ENCODE measurements around the gene SASH1. TPM values are rescaled to one million over a fixed set of nuclear protein-coding genes. Genes with fewer than 3 reads are reported as not detected.
A peak's percentile ranks its signal among the peaks of the same experiment; 100 is the strongest.

SASH1 gene
- total RNA-seq, 1 experiment from 2014 or later = 33.2 TPM

DNA sequence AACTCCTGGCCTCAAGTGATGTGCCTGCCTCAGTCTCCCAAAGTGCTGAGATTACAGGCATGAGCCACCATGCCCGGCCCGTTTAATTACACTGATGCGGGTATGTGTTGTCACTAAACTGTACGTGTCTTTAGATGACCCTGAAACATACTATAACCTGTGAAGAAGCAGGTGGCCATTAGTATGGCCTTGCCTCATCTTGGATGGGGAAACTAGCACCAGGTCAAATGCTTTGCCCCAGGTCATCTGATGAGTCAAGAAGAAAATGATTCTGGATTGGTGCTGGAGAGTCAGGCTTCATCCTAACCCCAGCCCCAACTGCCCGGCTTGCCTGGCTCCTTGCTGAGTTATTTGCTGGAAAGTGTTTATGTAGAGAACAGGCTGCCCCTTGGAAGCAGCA, 2.9 kb upstream of the SASH1 start:
- no peak overlapping the region for H3K14ac ChIP-seq (ENCODE audit: insufficient read depth, low read length)
- H3K4me1 ChIP-seq (ENCODE audit: insufficient read depth, low read length) = no peaks in the 10 kb centered on the region
- no peak overlapping the region for H3K27ac Mint-ChIP-seq
- no peak for TF ChIP-seq CTCF (conservative IDR thresholded peaks at IDR 0.05)
- H4K91ac ChIP-seq (ENCODE audit: insufficient read length, low read depth, low read length) = no peak overlapping the region
- H2BK12ac ChIP-seq (ENCODE audit: insufficient read length, low read depth, low read length) = peak overlapping the region; percentile 50
- no peaks in the 10 kb centered on the region for H3K36me3 Mint-ChIP-seq (ENCODE audit: insufficient read depth in 1 of 3, low read depth in 3 of 3)
- no peaks in the 10 kb centered on the region for H3K9me3 ChIP-seq (ENCODE audit: control insufficient read depth, low read depth, low read length)
- no peak overlapping the region for H3K4ac ChIP-seq (ENCODE audit: low read depth, low read length)
- H3K9me3 Mint-ChIP-seq = no peaks in the 10 kb centered on the region; a peak in 1 of 5 replicates
- H3K4me1 Mint-ChIP-seq = peaks cover 26 to 38% of the 10 kb centered on the region in 2 experiments
- H4K8ac ChIP-seq (replicated peaks; ENCODE audit: insufficient read length, low read depth, low read length) = no peak overlapping the region
- H4K5ac ChIP-seq (ENCODE audit: insufficient read length, low read depth, low read length) = no peak overlapping the region
- H3K23me2 ChIP-seq (ENCODE audit: insufficient read length, low read depth, low read length, poor library complexity, severe bottlenecking) = peaks cover 9% of the 10 kb centered on the region
- H3K27me3 ChIP-seq (ENCODE audit: insufficient read depth, low read length) = no peaks in the 10 kb centered on the region
- H2BK15ac ChIP-seq (ENCODE audit: low read depth, low read length) = no peak overlapping the region
- no peak overlapping the region for H2BK120ac ChIP-seq (ENCODE audit: low read depth, low read length, poor library complexity, severe bottlenecking)
- WGBS (ENCODE audit: extremely low coverage, insufficient read length, low lambda C conversion rate) = no CpG with 5 or more reads among the region's 5 CpGs
- no peaks in the 10 kb centered on the region for H3K79me1 ChIP-seq (ENCODE audit: insufficient read depth, low read depth, low read length, poor library complexity, severe bottlenecking)
- H3K56ac ChIP-seq (ENCODE audit: insufficient read length, low read depth, low read length) = no peak overlapping the region
- H2BK5ac ChIP-seq (ENCODE audit: insufficient read length, low read length) = no peak overlapping the region
- H3K18ac ChIP-seq (ENCODE audit: insufficient read length, low read depth, low read length) = no peak overlapping the region
- peaks cover 3% of the 10 kb centered on the region; the same call in 1 of the 2 replicates for H3K79me2 ChIP-seq (ENCODE audit: insufficient read depth, low read length)
- H3K27me3 Mint-ChIP-seq (ENCODE audit: low read depth) = 0 out of 2 replicates have a peak, but pooled peaks cover 1% of the 10 kb centered on the region
- H2AK5ac ChIP-seq (ENCODE audit: insufficient read length, low read length) = no peak overlapping the region
- 0 out of 5 replicates have a peak overlapping the region, but pooled peaks of 1 of the 2 experiments have one; percentile 9 for H3K4me3 Mint-ChIP-seq
- no peak overlapping the region for H3K9ac ChIP-seq (ENCODE audit: extremely low read depth, insufficient read length, low read length)
- no peak overlapping the region for H3K4me2 ChIP-seq (ENCODE audit: insufficient read depth, insufficient read length, low read length)
- H3T11ph ChIP-seq (ENCODE audit: low read length) = no peak overlapping the region
- H2BK20ac ChIP-seq (ENCODE audit: low read depth, low read length, poor library complexity, severe bottlenecking) = no peak overlapping the region
- no peak overlapping the region for H3K27ac ChIP-seq (ENCODE audit: insufficient read length, low read depth, low read length)
- H2AFZ ChIP-seq (ENCODE audit: low read length) = no peak overlapping the region
- DNase-seq = no peak
- no peak overlapping the region for H3K23ac ChIP-seq (ENCODE audit: insufficient read length, low read depth, low read length)
- no peaks in the 10 kb centered on the region for H4K20me1 ChIP-seq (ENCODE audit: control insufficient read depth, insufficient read depth, insufficient read length)
